K562 (cell line): Measurements from ENCODE around the gene POMT2. TPM values are rescaled to one million over a fixed set of nuclear protein-coding genes. Genes with fewer than 3 reads are reported as not detected.

Experiments
- ATAC-seq: fragments of 200-7000 bp; cut with Tn5 transposase; 3 replicates; pipeline ENCODE4 v1.9.1; 2020; ENCODE audit warnings: moderate library complexity
- BruUV-seq: library from RNA; stranded (reverse); fragments of 400-500 nt; replicated peaks from 2 replicates; lab custom pipeline; 2021; lab: Mats Ljungman, UMichigan
- CTCF ChIA-PET: fragments of 300-600 bp; formaldehyde crosslinking; extraction: SDS; loops from one replicate; lab custom pipeline; 2021; ENCODE audit warnings: low intra/inter-chr PET ratio; lab: Yijun Ruan, JAX
- POLR2A ChIA-PET: fragments of 300-600, 350-650 bp; sonication (Branson Sonifier 250); formaldehyde crosslinking; extraction: SDS; loops from one replicate; lab custom pipeline; 2021; ENCODE audit warnings: antibody characterized with exemption, inconsistent platforms; lab: Yijun Ruan, JAX
- DNase-seq, 4 experiments: peaks; one replicate each; pipeline versions ENCODE4 v3.0.0 to v3.0.0-alpha.2; 2011 to 2018; ENCODE audit warnings: low spot score in 3 of 4, mixed read lengths in 3 of 4; ENCODE audit errors: extremely low read depth in 1 of 4
- FAIRE-seq: peaks from 2 replicates; lab custom pipeline; 2011; peaks lifted over from hg19 to GRCh38; lab: Jason Lieb, UNC
- H2AFZ ChIP-seq: 2 replicates; pipeline ENCODE4 v1.6.0; 2011; ENCODE audit warnings: low read depth, low read length, control low read depth, inconsistent platforms
- H3K27ac ChIP-seq: fragments of 200-600 bp; 3 replicates; pipeline ENCODE4 v1.8.0; 2011; ENCODE audit warnings: low read depth, mild to moderate bottlenecking, control low read depth, inconsistent platforms, low read length, moderate library complexity, mixed read lengths; ENCODE audit errors: extremely low read depth
- H3K27me3 ChIP-seq, 2 experiments: fragments of 300-600 bp in 1 of 2; 2 replicates in 1 of 2; 3 replicates in 1 of 2; pipeline versions ENCODE4 v1.6.0 to v1.8.0; 2011; ENCODE audit warnings: inconsistent platforms in 2 of 2, low read length in 2 of 2, mild to moderate bottlenecking in 1 of 2, mixed read lengths in 1 of 2, moderate library complexity in 1 of 2; ENCODE audit not compliant: control insufficient read depth in 2 of 2, insufficient read depth in 2 of 2
- H3K36me3 ChIP-seq: fragments of 300-600 bp; 3 replicates; pipeline ENCODE4 v1.8.0; 2011; ENCODE audit warnings: mild to moderate bottlenecking, low read length, inconsistent platforms; ENCODE audit not compliant: control insufficient read depth, insufficient read depth
- H3K4me1 ChIP-seq, 2 experiments: fragments of 200-600 bp in 1 of 2; replicated peaks in 1 of 2; 2 replicates in 1 of 2; 3 replicates in 1 of 2; pipeline versions ENCODE4 v1.5.1 to v1.8.0; 2011; ENCODE audit warnings: inconsistent platforms in 2 of 2, low read length in 2 of 2, mild to moderate bottlenecking in 1 of 2, mixed read lengths in 1 of 2, moderate library complexity in 1 of 2; ENCODE audit not compliant: control insufficient read depth in 2 of 2, insufficient read depth in 2 of 2
- H3K4me2 ChIP-seq: 2 replicates; pipeline ENCODE4 v1.6.1; 2011; ENCODE audit warnings: low read length, control low read depth, inconsistent platforms, mixed read lengths; ENCODE audit not compliant: insufficient read depth
- H3K4me3 ChIP-seq: fragments of 200-600 bp; sonication (generic), shearing (Covaris generic); 2 replicates; pipeline ENCODE4 v1.5.1; 2016; ENCODE audit warnings: control low read depth, inconsistent platforms
- H3K79me2 ChIP-seq: fragments of 200-600 bp; 3 replicates; pipeline ENCODE4 v1.8.0; 2011; ENCODE audit warnings: low read length, inconsistent platforms; ENCODE audit not compliant: control insufficient read depth, insufficient read depth
- H3K9ac ChIP-seq, 2 experiments: 2 replicates each; pipeline versions ENCODE4 v1.6.0 to v1.6.1; 2011; ENCODE audit warnings: low read depth in 2 of 2, low read length in 2 of 2, control low read depth in 1 of 2, inconsistent platforms in 1 of 2, mild to moderate bottlenecking in 1 of 2, mixed read lengths in 1 of 2; ENCODE audit not compliant: insufficient read depth in 1 of 2
- H3K9me1 ChIP-seq: one replicate; pipeline ENCODE4 v1.6.0; 2011; ENCODE audit warnings: inconsistent platforms, mild to moderate bottlenecking, low read length, moderate library complexity; ENCODE audit not compliant: control insufficient read depth, insufficient read depth
- H3K9me3 ChIP-seq: replicated peaks from 2 replicates; pipeline ENCODE4 v1.5.1; 2011; ENCODE audit warnings: low read depth, low read length, inconsistent platforms; ENCODE audit not compliant: control insufficient read depth, insufficient read depth
- H4K20me1 ChIP-seq: replicated peaks from 2 replicates; pipeline ENCODE4 v1.6.1; 2011; ENCODE audit warnings: low read length, inconsistent platforms, mixed read lengths; ENCODE audit not compliant: control insufficient read depth, insufficient read depth
- FIP1L1 ChIP-seq: fragments of 200-400 bp; formaldehyde crosslinking; IDR thresholded peaks from 2 replicates; pipeline ENCODE4 v1.6.1; 2018; ENCODE audit warnings: mild to moderate bottlenecking, low read depth, low read length; ENCODE audit not compliant: poor library complexity, severe bottlenecking
- NCOA6 ChIP-seq: fragments of 450-650 bp; IDR thresholded peaks from 2 replicates; pipeline ENCODE4 v1.6.1; 2017; ENCODE audit warnings: mild to moderate bottlenecking
- ZNF76 ChIP-seq: fragments of 250-450 bp; sonication (Bioruptor Pico); IDR thresholded peaks from 2 replicates; pipeline ENCODE4 v1.4.0; 2020; ENCODE audit warnings: mild to moderate bottlenecking, moderate library complexity, borderline replicate concordance
- WGBS: fragments of 100-300 bp; shearing (Covaris generic); methylation state at CpG from one replicate; pipeline ENCODE4 v1.1.6; 2016; ENCODE audit warnings: low coverage, mixed read lengths; ENCODE audit not compliant: insufficient coverage; ENCODE audit errors: missing lambda C conversion rate; 5-methylcytosine and 5-hydroxymethylcytosine counted together
- in situ Hi-C: fragments of 300-500 bp; cut with MboI; formaldehyde crosslinking; loops from 4 replicates; pipeline ENCODE4 v1.15.0; 2018; ENCODE audit warnings: inconsistent platforms, mixed read lengths
- intact Hi-C: fragments of 100-400 bp; cut with micrococcal nuclease; formaldehyde crosslinking; loops from 2 replicates; pipeline ENCODE4 v1.14.2; 2022
- polyA plus RNA-seq, 8 experiments: library from polyadenylated mRNA; depleted of rRNA in 4 of 8; stranded (reverse) in 5 of 8; unstranded in 3 of 8; fragments of >200 nt; fragmentation: Nextera tagmentation in 2 of 8; fragmentation: Illumina TruSeq in 1 of 8; extraction: Ambion mirVana in 2 of 8; extraction: Trizol in 1 of 8; gene quantifications; 2 replicates each; pipeline versions ENCODE4 v1.2.1 to v1.2.3, GENCODE V29; 2011 to 2014; ENCODE audit warnings: inconsistent platforms in 1 of 8, missing spikeins in 1 of 8
- total RNA-seq, 7 experiments: library from RNA; depleted of rRNA in 6 of 7; stranded (reverse); fragments of >200 nt in 6 of 7; fragmentation: Illumina TruSeq in 2 of 7; extraction: Trizol in 2 of 7; gene quantifications; 2 replicates each; pipeline versions ENCODE4 v1.2.1 to v1.2.3, GENCODE V29; 2011 to 2021; ENCODE audit warnings: low replicate concordance in 1 of 7
- TF ChIP-seq, protein P1 (sequence below): fragments of 250-450 bp; sonication (Bioruptor Pico); IDR thresholded peaks from 2 replicates; pipeline ENCODE4 v1.6.1; 2021; ENCODE audit warnings: mild to moderate bottlenecking
- TF ChIP-seq, protein P2 (sequence below): fragments of 250-450 bp; sonication (Bioruptor Pico); IDR thresholded peaks from 2 replicates; pipeline ENCODE4 v1.5.0; 2021; ENCODE audit warnings: mild to moderate bottlenecking, moderate library complexity
- TF ChIP-seq, protein P3 (sequence below): sonication (generic); formaldehyde crosslinking; IDR thresholded peaks from 2 replicates; pipeline ENCODE4 v1.8.1; 2022; ENCODE audit warnings: missing genetic modification reagents

POMT2 gene
- total and polyA plus RNA-seq, 9 of the 15 experiments (the other 6 are each of a cell fraction or from before 2014, with no cell fraction given), result 0.39 to 16.6 (median 7.8) TPM

DNA sequence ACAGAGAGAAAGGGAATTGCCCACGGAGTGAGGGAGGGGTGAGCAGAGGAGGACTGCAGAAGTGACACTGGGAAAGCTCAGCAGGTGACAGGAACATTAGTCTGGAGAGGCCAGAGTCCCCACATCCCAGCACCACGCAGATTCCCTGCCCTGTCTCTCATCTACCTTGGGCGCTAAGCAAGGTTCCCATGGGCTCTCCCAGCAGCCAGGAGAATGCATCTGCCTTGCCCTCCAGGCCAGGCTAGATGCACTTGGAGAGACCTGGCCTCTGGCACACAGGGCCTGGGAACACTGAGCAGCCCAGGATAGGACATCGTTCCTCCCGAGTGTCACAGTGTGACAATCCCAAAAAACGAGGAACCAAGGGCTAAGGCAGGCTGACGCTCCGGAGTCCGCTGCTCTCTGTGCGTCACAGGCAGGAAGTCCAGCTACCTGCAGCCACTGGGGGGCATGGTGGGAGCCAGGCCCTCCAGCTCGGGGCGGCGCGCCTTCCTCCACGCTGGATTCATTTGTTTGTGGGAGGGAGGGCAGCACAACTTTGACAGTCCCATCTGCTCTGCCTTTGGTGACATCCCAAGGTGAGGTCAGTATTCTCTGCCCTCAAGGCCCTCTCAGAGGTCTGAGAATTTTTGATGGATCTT lies 44.3 kb downstream of the POMT2 start:
- no peak for FAIRE-seq
- Histone ChIP-seq H3K27ac (no peak overlapping the region), H3K36me3 (no peaks in the 10 kb centered on the region; the same call in 2 of the 3 replicates), H3K9me1 (no peaks in the 10 kb centered on the region), H3K4me1 (peaks cover 0 to under 1% of the 10 kb centered on the region in 2 experiments; a peak in 1 of 5 replicates), H3K4me3 (no peak overlapping the region), H2AFZ (no peak overlapping the region), H3K27me3 (no peaks in the 10 kb centered on the region), H3K9ac (no peak overlapping the region), H4K20me1 (no peaks in the 10 kb centered on the region), H3K4me2 (no peak overlapping the region), H3K9me3 (no peaks in the 10 kb centered on the region), H3K79me2 (no peaks in the 10 kb centered on the region)
- ATAC-seq, result no peak
- ChIA-PET CTCF (no interaction called here), POLR2A (interaction anchor here (1.2 kb wide), 1 partner anchor 8 kb away, joined by 5 read pairs; no protein-coding TSS in a partner anchor)
- intact Hi-C loops (no loop called here), in situ Hi-C loops (no loop called here)
- no peak for DNase-seq
- TF ChIP-seq, protein P1, sequence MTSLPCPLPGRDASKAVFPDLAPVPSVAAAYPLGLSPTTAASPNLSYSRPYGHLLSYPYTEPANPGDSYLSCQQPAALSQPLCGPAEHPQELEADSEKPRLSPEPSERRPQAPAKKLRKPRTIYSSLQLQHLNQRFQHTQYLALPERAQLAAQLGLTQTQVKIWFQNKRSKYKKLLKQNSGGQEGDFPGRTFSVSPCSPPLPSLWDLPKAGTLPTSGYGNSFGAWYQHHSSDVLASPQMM, result no peak
- no peak for TF ChIP-seq FIP1L1
- TF ChIP-seq, protein P2, sequence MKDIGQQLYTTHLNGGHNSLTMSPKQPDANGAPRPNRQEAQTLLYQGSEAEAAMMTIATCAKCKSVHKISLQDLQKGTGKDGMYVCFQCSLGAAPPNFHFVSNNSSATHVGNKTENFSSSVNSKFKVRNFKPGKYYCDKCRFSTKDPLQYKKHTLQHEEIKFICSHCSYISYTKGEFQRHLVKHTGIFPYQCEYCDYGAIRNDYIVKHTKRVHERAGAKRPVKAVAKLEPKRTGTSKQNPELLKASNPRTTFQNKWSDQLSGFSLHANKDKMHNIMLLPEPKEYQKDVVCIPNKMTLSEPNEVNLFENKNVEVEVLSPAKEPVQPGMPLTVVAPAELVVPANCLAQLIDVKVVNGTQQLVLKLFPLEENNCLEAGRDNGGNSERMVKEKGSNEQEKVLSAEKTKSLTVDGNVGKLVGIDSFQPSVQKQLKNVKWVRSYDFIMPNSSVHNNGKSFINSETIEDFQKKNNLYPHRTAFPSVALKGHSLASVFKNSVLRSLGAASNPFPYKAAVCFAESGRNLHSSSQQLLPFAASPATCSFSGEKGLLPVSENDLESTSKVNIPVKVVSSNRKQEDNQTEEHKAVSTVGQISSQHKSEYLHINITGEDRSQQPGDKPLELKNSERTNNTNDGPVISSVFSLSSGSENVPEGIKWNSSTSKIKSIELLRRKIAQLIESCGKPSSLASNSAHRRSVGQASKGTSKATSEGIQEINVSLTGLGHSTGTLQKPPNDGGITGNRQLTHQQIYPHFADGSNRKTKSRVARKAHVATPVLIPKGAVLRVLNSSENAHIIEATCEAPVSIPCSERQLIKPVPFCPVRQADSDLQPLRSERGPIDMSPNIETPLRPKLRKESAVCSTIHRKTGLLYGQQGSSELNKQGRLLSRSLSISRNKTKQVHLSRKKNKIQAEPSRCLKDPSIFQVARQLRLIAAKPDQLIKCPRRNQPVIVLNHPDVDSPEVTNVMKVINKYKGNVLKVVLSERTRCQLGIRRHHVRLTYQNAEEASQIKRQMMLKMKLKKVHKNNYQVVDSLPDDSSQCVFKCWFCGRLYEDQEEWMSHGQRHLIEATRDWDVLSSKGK, result no peak
- no peak for TF ChIP-seq NCOA6
- TF ChIP-seq, protein P3, sequence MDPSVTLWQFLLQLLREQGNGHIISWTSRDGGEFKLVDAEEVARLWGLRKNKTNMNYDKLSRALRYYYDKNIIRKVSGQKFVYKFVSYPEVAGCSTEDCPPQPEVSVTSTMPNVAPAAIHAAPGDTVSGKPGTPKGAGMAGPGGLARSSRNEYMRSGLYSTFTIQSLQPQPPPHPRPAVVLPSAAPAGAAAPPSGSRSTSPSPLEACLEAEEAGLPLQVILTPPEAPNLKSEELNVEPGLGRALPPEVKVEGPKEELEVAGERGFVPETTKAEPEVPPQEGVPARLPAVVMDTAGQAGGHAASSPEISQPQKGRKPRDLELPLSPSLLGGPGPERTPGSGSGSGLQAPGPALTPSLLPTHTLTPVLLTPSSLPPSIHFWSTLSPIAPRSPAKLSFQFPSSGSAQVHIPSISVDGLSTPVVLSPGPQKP (CRISPR knock-in tag), result no peak
- no peak for TF ChIP-seq ZNF76 (CRISPR knock-in tag)
- WGBS, result 49% methylated on average over 7 of the region's 15 CpGs
- no TSS peak for BruUV-seq
